Measurements from ENCODE around the gene RAMACL. TPM values are rescaled to one million over a fixed set of nuclear protein-coding genes. Genes with fewer than 3 reads are reported as not detected.

RAMACL gene
- total RNA-seq, 6 experiments from 2014 or later: 0.19 to 1.4 (median 0.65) TPM

GRCh38 chr6:166554316-166554715 is 32.2 kb downstream of the RAMACL start:
- DNase-seq: no peak
- peaks cover 0 to 21% (median 10%) of the 10 kb centered on the region in 4 donors for H3K4me1 ChIP-seq
- H3K4me3 ChIP-seq: no peak overlapping the region
- TF ChIP-seq POLR2A (IDR thresholded peaks at IDR 0.05) (no peak), CTCF (IDR thresholded peaks at IDR 0.05) (no peak)
- 73% methylated on average over 7 of the region's 8 CpGs for WGBS (ENCODE audit: insufficient coverage, low coverage, low lambda C conversion rate, missing lambda C conversion rate)
- no peaks in the 10 kb centered on the region for H3K27me3 ChIP-seq
- no peaks in the 10 kb centered on the region for H3K9me3 ChIP-seq
- H3K36me3 ChIP-seq: no peaks in the 10 kb centered on the region
- ATAC-seq: no peak
- intact Hi-C loops (cut with DNase I): no loop called here
- H3K27ac ChIP-seq: peak overlapping the region in 2 of 3 donors; percentile 3 to 51

GRCh38 chr6:166553563-166554271 is 32.8 kb downstream of the RAMACL start:
- intact Hi-C loops (cut with DNase I): no loop called here

GRCh38 chr6:166552600-166552999 is 33.9 kb downstream of the RAMACL start:
- TF ChIP-seq POLR2A (IDR thresholded peaks at IDR 0.05) (no peak), CTCF (IDR thresholded peaks at IDR 0.05) (no peak)
- WGBS (ENCODE audit: insufficient coverage, low coverage, low lambda C conversion rate, missing lambda C conversion rate): 79% methylated on average over 6 of the region's 7 CpGs
- no peaks in the 10 kb centered on the region for H3K27me3 ChIP-seq
- peaks cover 0 to 21% (median 10%) of the 10 kb centered on the region in 4 donors for H3K4me1 ChIP-seq
- no peak for DNase-seq
- no peak overlapping the region for H3K4me3 ChIP-seq
- H3K9me3 ChIP-seq: no peaks in the 10 kb centered on the region
- no peak overlapping the region for H3K27ac ChIP-seq
- ATAC-seq: no peak
- intact Hi-C loops (cut with DNase I): no loop called here
- H3K36me3 ChIP-seq: no peaks in the 10 kb centered on the region

More at GRCh38 chr6:166553563-166554271, 32.8 kb downstream of the RAMACL start:
- 49% methylated on average over 13 of the region's 13 CpGs for WGBS (ENCODE audit: insufficient coverage, low coverage, low lambda C conversion rate, missing lambda C conversion rate)
- ATAC-seq: peak; percentile 37 to 60 (median 46)
- no peak for TF ChIP-seq CTCF (IDR thresholded peaks at IDR 0.05)
- no peak for TF ChIP-seq POLR2A (IDR thresholded peaks at IDR 0.05)
- Histone ChIP-seq H3K4me1 (peaks cover 0 to 21% (median 10%) of the 10 kb centered on the region in 4 donors), H3K27me3 (no peaks in the 10 kb centered on the region), H3K36me3 (no peaks in the 10 kb centered on the region), H3K4me3 (peak overlapping the region in 1 of 3 donors; percentile 28), H3K27ac (peak overlapping the region in 2 of 3 donors; percentile 3 to 51), H3K9me3 (no peaks in the 10 kb centered on the region)
- DNase-seq: no peak

- Histone ChIP-seq H3K36me3 (no peaks in the 10 kb centered on the region), H3K9me3 (no peaks in the 10 kb centered on the region), H3K4me1 (peaks cover 0 to 19% (median 8%) of the 10 kb centered on the region in 4 donors), H3K4me3 (no peak overlapping the region), H3K27me3 (no peaks in the 10 kb centered on the region), H3K27ac (no peak overlapping the region)
- intact Hi-C loops (cut with DNase I): no loop called here
- ATAC-seq (no peak), DNase-seq (no peak)
- 85% methylated on average over 13 of the region's 16 CpGs for WGBS (ENCODE audit: insufficient coverage, low coverage, low lambda C conversion rate, missing lambda C conversion rate)
- TF ChIP-seq POLR2A (IDR thresholded peaks at IDR 0.05) (no peak), CTCF (IDR thresholded peaks at IDR 0.05) (no peak)
These were observed 34.6 kb downstream of the RAMACL start for GRCh38 chr6:166551754-166552495.
